Activated naive CD4-positive, alpha-beta T cell treated with anti-CD3 and anti-CD28 coated beads, Interleukin-2, amount 50 U/mL, for 24 hours (primary cell): ENCODE measurements around the gene TNS1.

Source experiments
- H3K27ac Mint-ChIP-seq: one replicate; pipeline ENCODE4 v1.8.0; 2021; ENCODE audit warnings: mild to moderate bottlenecking, mixed read lengths
- H3K27me3 Mint-ChIP-seq: one replicate; pipeline ENCODE4 v1.8.0; 2021; ENCODE audit warnings: mixed read lengths
- H3K36me3 Mint-ChIP-seq: one replicate; pipeline ENCODE4 v1.8.0; 2021; ENCODE audit warnings: mixed read lengths
- H3K4me1 Mint-ChIP-seq: one replicate; pipeline ENCODE4 v1.8.0; 2021; ENCODE audit warnings: mixed read lengths
- H3K4me3 Mint-ChIP-seq: one replicate; pipeline ENCODE4 v1.8.0; 2021; ENCODE audit warnings: mild to moderate bottlenecking, mixed read lengths
- H3K9me3 Mint-ChIP-seq: one replicate; pipeline ENCODE4 v1.8.0; 2021; ENCODE audit warnings: mixed read lengths

Gene TNS1

GRCh38 chr2:217972037-217972436 lies 30.8 kb downstream of the TNS1 start:
- Mint-ChIP-seq H3K4me1 (no peaks in the 10 kb centered on the region), H3K4me3 (no peak overlapping the region), H3K36me3 (no peaks in the 10 kb centered on the region), H3K27me3 (peaks cover 4% of the 10 kb centered on the region), H3K27ac (no peak overlapping the region), H3K9me3 (peaks cover 4% of the 10 kb centered on the region)

GRCh38 chr2:217971166-217971565 lies 31.6 kb downstream of the TNS1 start:
- Mint-ChIP-seq H3K27ac (no peak overlapping the region), H3K36me3 (no peaks in the 10 kb centered on the region)

GRCh38 chr2:217970206-217970605 lies 32.6 kb downstream of the TNS1 start:
- no peaks in the 10 kb centered on the region for H3K36me3 Mint-ChIP-seq
- H3K27ac Mint-ChIP-seq: no peak overlapping the region
- H3K9me3 Mint-ChIP-seq: peaks cover 4% of the 10 kb centered on the region
- no peaks in the 10 kb centered on the region for H3K4me1 Mint-ChIP-seq
- no peak overlapping the region for H3K4me3 Mint-ChIP-seq
- H3K27me3 Mint-ChIP-seq: peaks cover 7% of the 10 kb centered on the region

More at GRCh38 chr2:217971166-217971565, 31.6 kb downstream of the TNS1 start:
- H3K4me1 Mint-ChIP-seq: no peaks in the 10 kb centered on the region
- peaks cover 4% of the 10 kb centered on the region for H3K9me3 Mint-ChIP-seq
- peaks cover 4% of the 10 kb centered on the region for H3K27me3 Mint-ChIP-seq
- no peak overlapping the region for H3K4me3 Mint-ChIP-seq

DNA sequence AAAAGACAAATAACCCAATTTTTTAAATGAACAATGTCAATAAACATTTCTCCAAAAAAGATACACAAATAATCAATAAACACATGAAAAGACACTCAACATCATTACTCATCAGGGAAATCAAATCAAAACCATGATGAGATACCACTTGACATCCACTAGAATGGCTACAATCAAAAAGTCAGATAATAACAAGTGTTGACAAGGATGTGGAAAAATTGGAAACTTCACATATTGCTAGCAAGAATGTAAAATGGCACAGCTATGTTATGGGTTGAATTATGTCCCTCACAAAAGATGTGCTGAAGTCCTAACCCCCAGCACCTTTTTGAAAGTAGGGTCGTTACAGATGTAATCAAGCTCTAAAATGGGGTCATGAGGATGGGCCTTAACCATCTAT lies 33.2 kb downstream of the TNS1 start:
- peaks cover 4% of the 10 kb centered on the region for H3K9me3 Mint-ChIP-seq
- no peaks in the 10 kb centered on the region for H3K4me1 Mint-ChIP-seq
- no peaks in the 10 kb centered on the region for H3K36me3 Mint-ChIP-seq
- H3K27ac Mint-ChIP-seq: no peak overlapping the region
- peaks cover 7% of the 10 kb centered on the region for H3K27me3 Mint-ChIP-seq
- H3K4me3 Mint-ChIP-seq: no peak overlapping the region

- H3K4me1 Mint-ChIP-seq: no peaks in the 10 kb centered on the region
- H3K36me3 Mint-ChIP-seq: no peaks in the 10 kb centered on the region
- H3K9me3 Mint-ChIP-seq: peaks cover 4% of the 10 kb centered on the region
- H3K27me3 Mint-ChIP-seq: peaks cover 7% of the 10 kb centered on the region
- H3K4me3 Mint-ChIP-seq: no peak overlapping the region
- no peak overlapping the region for H3K27ac Mint-ChIP-seq
Observed at GRCh38 chr2:217968023-217968422, 34.8 kb downstream of the TNS1 start.

DNA sequence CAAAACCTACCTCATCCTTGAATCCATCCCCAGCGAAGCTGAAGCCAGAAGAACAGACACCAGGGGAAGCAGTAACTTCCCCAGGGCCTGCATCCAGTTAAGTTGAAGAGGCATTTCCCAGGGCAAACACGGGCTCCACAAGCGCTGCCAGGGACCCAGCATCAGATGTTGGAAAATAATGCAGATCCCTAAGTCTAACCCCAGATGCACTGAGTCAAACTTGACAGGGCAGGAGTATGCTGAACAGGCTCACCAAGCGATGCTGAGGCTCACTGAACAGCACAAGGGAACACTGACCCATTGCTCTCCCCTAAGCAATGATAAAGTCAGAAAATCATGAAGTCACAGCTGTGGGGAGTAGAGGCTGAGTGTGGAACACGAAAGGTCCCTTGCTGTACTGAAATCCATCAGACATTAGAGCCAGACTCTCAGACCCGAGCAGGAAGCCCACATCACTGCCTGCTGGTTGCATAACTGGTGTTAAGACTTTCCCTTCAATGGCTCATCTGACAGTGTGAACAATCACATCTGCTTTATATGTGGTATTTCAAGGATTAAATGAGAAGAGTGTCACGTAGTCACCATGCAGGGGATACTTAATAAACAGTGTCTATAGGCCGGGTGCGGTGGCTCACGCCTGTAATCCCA lies 36.2 kb downstream of the TNS1 start:
- peaks cover 7% of the 10 kb centered on the region for H3K27me3 Mint-ChIP-seq
- no peaks in the 10 kb centered on the region for H3K4me1 Mint-ChIP-seq
- H3K4me3 Mint-ChIP-seq: no peak overlapping the region
- H3K36me3 Mint-ChIP-seq: no peaks in the 10 kb centered on the region
- H3K27ac Mint-ChIP-seq: no peak overlapping the region
- H3K9me3 Mint-ChIP-seq: peaks cover 4% of the 10 kb centered on the region

- H3K27ac Mint-ChIP-seq: no peak overlapping the region
- no peaks in the 10 kb centered on the region for H3K9me3 Mint-ChIP-seq
- no peaks in the 10 kb centered on the region for H3K36me3 Mint-ChIP-seq
- H3K27me3 Mint-ChIP-seq: peaks cover 3% of the 10 kb centered on the region
- no peak overlapping the region for H3K4me3 Mint-ChIP-seq
- no peaks in the 10 kb centered on the region for H3K4me1 Mint-ChIP-seq
Observed at GRCh38 chr2:217964275-217965161, 38.3 kb downstream of the TNS1 start.

GRCh38 chr2:217960351-217960750 lies 42.4 kb downstream of the TNS1 start:
- Mint-ChIP-seq H3K4me1 (no peaks in the 10 kb centered on the region), H3K36me3 (no peaks in the 10 kb centered on the region), H3K27ac (no peak overlapping the region), H3K27me3 (no peaks in the 10 kb centered on the region), H3K9me3 (no peaks in the 10 kb centered on the region), H3K4me3 (no peak overlapping the region)

DNA sequence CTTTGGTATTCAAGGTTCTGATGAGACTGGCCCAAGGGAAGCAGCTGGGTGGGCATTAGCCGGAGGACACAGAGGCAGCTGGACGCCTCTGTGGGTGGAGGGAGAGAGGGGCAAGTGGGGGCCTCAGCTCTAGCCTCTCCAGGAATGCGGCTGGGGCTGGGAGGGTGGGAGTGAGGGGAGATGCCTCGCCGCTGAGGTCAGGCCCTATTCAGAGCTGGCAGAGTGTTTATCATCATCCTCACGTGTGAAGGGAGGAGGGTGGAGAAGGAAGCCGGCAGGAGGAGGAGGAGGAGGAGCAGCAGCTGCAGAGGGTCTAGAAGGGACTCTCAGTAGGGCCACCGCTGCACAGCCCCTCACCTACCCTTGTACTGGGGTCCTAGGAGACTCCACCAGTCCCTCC lies 43.1 kb downstream of the TNS1 start:
- H3K27ac Mint-ChIP-seq: no peak overlapping the region
- H3K27me3 Mint-ChIP-seq: no peaks in the 10 kb centered on the region
- H3K4me1 Mint-ChIP-seq: no peaks in the 10 kb centered on the region
- no peaks in the 10 kb centered on the region for H3K36me3 Mint-ChIP-seq
- no peak overlapping the region for H3K4me3 Mint-ChIP-seq
- no peaks in the 10 kb centered on the region for H3K9me3 Mint-ChIP-seq

- no peaks in the 10 kb centered on the region for H3K36me3 Mint-ChIP-seq
- H3K4me1 Mint-ChIP-seq: no peaks in the 10 kb centered on the region
- H3K27me3 Mint-ChIP-seq: peaks cover 1% of the 10 kb centered on the region
- H3K4me3 Mint-ChIP-seq: no peak overlapping the region
- H3K27ac Mint-ChIP-seq: no peak overlapping the region
- H3K9me3 Mint-ChIP-seq: no peaks in the 10 kb centered on the region
Observed at GRCh38 chr2:217958884-217959225, 43.9 kb downstream of the TNS1 start.

DNA sequence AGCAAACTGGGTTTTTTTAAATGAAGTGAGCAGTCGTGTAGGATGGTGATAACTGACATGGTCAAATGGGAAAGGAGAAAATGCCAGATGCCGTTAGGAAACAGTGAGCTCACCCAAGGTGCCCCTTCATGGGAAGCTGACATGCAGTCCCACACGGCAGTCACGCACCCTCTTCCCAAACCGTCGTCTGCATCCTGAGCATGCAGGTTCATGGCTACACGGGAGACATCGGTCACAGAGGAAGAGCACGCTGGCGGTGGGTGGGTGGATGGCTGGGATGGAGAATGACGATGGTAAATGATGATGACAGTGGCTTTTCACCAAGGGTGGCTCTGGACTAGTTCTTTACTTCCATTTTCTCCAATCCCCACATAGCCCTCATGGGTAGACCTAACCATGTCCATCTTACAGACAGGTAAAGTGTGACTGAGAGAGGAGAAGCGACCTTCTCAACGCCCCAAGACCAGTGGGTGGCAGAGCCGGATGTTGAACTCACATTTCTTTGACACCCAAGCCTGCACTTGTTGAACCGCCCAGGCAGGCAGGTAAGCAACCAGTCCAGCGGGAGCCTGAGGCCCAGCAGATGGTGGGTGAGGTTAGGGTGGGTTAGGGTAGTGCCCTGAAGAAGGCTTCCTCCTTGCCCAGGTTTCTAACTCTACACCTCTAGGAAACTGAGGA lies 44.5 kb downstream of the TNS1 start:
- Mint-ChIP-seq H3K9me3 (no peaks in the 10 kb centered on the region), H3K4me1 (no peaks in the 10 kb centered on the region), H3K4me3 (no peak overlapping the region), H3K27ac (no peak overlapping the region), H3K36me3 (no peaks in the 10 kb centered on the region), H3K27me3 (peaks cover 1% of the 10 kb centered on the region)

- no peak overlapping the region for H3K4me3 Mint-ChIP-seq
- no peaks in the 10 kb centered on the region for H3K4me1 Mint-ChIP-seq
- H3K36me3 Mint-ChIP-seq: no peaks in the 10 kb centered on the region
- H3K27me3 Mint-ChIP-seq: peaks cover 1% of the 10 kb centered on the region
- no peaks in the 10 kb centered on the region for H3K9me3 Mint-ChIP-seq
- H3K27ac Mint-ChIP-seq: no peak overlapping the region
Observed at GRCh38 chr2:217956586-217957457, 46.0 kb downstream of the TNS1 start.

DNA sequence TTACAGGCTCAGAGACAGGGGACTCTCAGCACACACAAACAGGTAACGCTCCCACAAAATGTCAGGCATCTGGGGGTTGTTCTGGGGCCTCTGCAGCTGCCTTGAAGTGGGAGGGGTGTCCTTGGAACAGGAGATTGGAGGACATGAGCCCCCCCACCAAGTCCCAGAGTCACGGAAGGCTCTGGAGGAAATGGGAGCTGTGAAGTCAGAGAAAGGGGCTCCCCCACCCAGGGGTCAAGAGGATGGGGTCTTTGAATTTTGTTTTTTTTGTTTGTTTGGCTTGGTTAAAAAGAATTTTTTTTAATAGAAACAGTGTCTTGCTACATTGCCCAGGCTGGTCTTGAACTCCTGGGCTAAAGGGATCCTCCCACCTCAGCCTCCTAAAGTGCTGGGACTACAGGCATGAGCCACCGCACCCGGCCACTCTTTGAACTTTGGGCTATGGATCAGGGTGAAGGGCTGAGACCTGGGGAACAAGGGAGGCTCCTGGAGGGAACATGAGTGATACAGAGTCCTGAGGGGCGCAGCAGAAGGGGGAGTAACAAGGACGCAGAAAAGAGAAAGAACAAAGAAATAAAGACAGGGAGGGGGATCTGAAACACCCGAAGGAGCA lies 46.8 kb downstream of the TNS1 start:
- H3K4me1 Mint-ChIP-seq: no peaks in the 10 kb centered on the region
- no peaks in the 10 kb centered on the region for H3K36me3 Mint-ChIP-seq
- no peak overlapping the region for H3K27ac Mint-ChIP-seq
- H3K9me3 Mint-ChIP-seq: no peaks in the 10 kb centered on the region
- peaks cover 1% of the 10 kb centered on the region for H3K27me3 Mint-ChIP-seq
- H3K4me3 Mint-ChIP-seq: no peak overlapping the region

- Mint-ChIP-seq H3K9me3 (no peaks in the 10 kb centered on the region), H3K36me3 (no peaks in the 10 kb centered on the region), H3K27me3 (peaks cover 1% of the 10 kb centered on the region), H3K27ac (no peak overlapping the region), H3K4me1 (no peaks in the 10 kb centered on the region), H3K4me3 (no peak overlapping the region)
Observed at GRCh38 chr2:217954971-217955740, 47.6 kb downstream of the TNS1 start.
